OCI-LY1 (cell line): Measurements from ENCODE around the gene PNLIPRP1.

ENCODE experiments used
- CTCF ChIP-seq: fragments of 200-600 bp; sonication (generic), shearing (Covaris generic); IDR thresholded peaks from 2 replicates; pipeline ENCODE4 v1.5.1; 2017; ENCODE audit warnings: mild to moderate bottlenecking, antibody characterized with exemption, low read length, moderate library complexity, mixed read lengths
- EZH2 ChIP-seq: fragments of 200-600 bp; sonication (generic), shearing (Covaris generic); IDR thresholded peaks from 2 replicates; pipeline ENCODE4 v1.8.0; 2017; ENCODE audit warnings: borderline replicate concordance, mixed run types, mild to moderate bottlenecking, antibody characterized with exemption, low read length, moderate library complexity, mixed read lengths

GRCh38 chr10:116602648-116603400 is 12.1 kb downstream of the PNLIPRP1 start:
- TF ChIP-seq CTCF, result no peak
- no peak for TF ChIP-seq EZH2
